ENCODE results near the gene RUVBL1. TPM values are rescaled to one million over a fixed set of nuclear protein-coding genes. Genes with fewer than 3 reads are reported as not detected.

RUVBL1 gene
- total RNA-seq, 2 donors from 2014 or later, result 36.1 to 69.7 TPM

Other genes starting within 250 kb of the RUVBL1 start
- not detected for gene KBTBD12, start 208.6 kb downstream of the RUVBL1 start, total RNA-seq
- gene SEC61A1, start 71.4 kb downstream of the RUVBL1 start, total RNA-seq, result 100 to 1,000 TPM; 110 to 127 TPM
- gene EEFSEC, start 29.7 kb upstream of the RUVBL1 start, total RNA-seq, result 10 to 100 TPM in 1 of 2 donors, 1 to 10 TPM in 1; 3.4 to 20.3 TPM